GM19099 (cell line): ENCODE results near the gene STUM.

Experiments used
- POLR2A ChIP-seq: IDR thresholded peaks from 3 replicates; pipeline ENCODE4 v1.6.1; 2011; ENCODE audit warnings: low read depth; ENCODE audit not compliant: insufficient read length; ENCODE audit errors: extremely low read depth

STUM gene

GRCh38 chr1:226549094-226549936 is 751 bp downstream of the STUM start:
- TF ChIP-seq POLR2A: no peak

- TF ChIP-seq POLR2A: no peak
Observed at GRCh38 chr1:226549937-226550671, 1.5 kb downstream of the STUM start.

GRCh38 chr1:226550672-226551041 is 2.1 kb downstream of the STUM start:
- no peak for TF ChIP-seq POLR2A

GRCh38 chr1:226551299-226551698 is 2.7 kb downstream of the STUM start:
- TF ChIP-seq POLR2A: no peak

- TF ChIP-seq POLR2A: no peak
Observed at GRCh38 chr1:226552061-226552460, 3.5 kb downstream of the STUM start.

GRCh38 chr1:226553266-226553923 is 4.8 kb downstream of the STUM start:
- no peak for TF ChIP-seq POLR2A

GRCh38 chr1:226553924-226554282 is 5.3 kb downstream of the STUM start:
- no peak for TF ChIP-seq POLR2A

- no peak for TF ChIP-seq POLR2A
Observed at GRCh38 chr1:226555092-226555491, 6.5 kb downstream of the STUM start.

GRCh38 chr1:226557424-226557823 is 8.9 kb downstream of the STUM start:
- TF ChIP-seq POLR2A: no peak

GRCh38 chr1:226558036-226558650 is 9.6 kb downstream of the STUM start:
- TF ChIP-seq POLR2A: no peak

GRCh38 chr1:226560243-226560642 is 11.7 kb downstream of the STUM start:
- no peak for TF ChIP-seq POLR2A

GRCh38 chr1:226562989-226563388 is 14.4 kb downstream of the STUM start:
- no peak for TF ChIP-seq POLR2A

- no peak for TF ChIP-seq POLR2A
Observed at GRCh38 chr1:226563666-226564065, 15.1 kb downstream of the STUM start.

GRCh38 chr1:226565476-226565875 is 16.9 kb downstream of the STUM start:
- no peak for TF ChIP-seq POLR2A

GRCh38 chr1:226566234-226566633 is 17.7 kb downstream of the STUM start:
- no peak for TF ChIP-seq POLR2A

- no peak for TF ChIP-seq POLR2A
Observed at GRCh38 chr1:226566760-226567159, 18.2 kb downstream of the STUM start.
